ENCODE measurements around the gene RPS6KA5. TPM values are rescaled to one million over a fixed set of nuclear protein-coding genes. Genes with fewer than 3 reads are reported as not detected.
"Not testable (repeated sequence)": the region's sequence is repeated elsewhere in the genome, so short reads cannot be mapped to it uniquely, and the experiment has no call there.

RPS6KA5 gene
- total and polyA plus RNA-seq, 2 donors (not counting 1 experiment from before 2014, with no cell fraction given) = 0.59 to 2.0 TPM

DNA sequence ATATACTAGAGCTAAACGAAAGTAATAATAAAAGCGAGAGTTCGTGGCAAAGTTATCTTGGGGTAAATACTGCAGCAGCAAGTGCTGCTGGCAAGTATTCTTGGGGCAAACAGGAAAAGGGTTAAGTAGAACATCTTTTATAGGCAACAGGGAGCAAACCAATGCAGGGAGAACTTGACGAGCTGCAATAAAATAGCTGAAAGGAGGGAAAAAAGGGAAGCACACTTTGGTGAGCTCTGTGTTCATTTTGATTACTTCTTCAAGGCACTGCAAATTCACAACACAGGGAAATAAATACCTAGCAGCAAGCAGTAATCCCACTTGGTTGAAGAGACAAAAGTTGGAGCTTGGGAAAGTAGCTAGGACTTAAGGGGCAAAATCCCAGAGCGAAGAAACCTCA is 201.9 kb downstream of the RPS6KA5 start:
- H3K4me3 ChIP-seq (replicated peaks in 1 of 4; ENCODE audit: control extremely low read depth in 1 of 4, insufficient read depth in 1 of 4, low read depth in 3 of 4, low read length in 4 of 4) = peak overlapping the region; percentile 44 to 60 (median 54)
- no peaks in the 10 kb centered on the region for H4K20me1 ChIP-seq (ENCODE audit: control insufficient read depth, extremely low read depth, insufficient read depth, low read length)
- peaks cover 9% of the 10 kb centered on the region for H3K4me1 ChIP-seq (ENCODE audit: control insufficient read depth, extremely low read depth, insufficient read depth, low read length)
- no peaks in the 10 kb centered on the region for H3K9me3 ChIP-seq (ENCODE audit: control insufficient read depth, insufficient read depth, low read depth, low read length)
- no peak overlapping the region for H3K27ac ChIP-seq (ENCODE audit: insufficient read depth, low read length)
- TF ChIP-seq, protein P1, sequence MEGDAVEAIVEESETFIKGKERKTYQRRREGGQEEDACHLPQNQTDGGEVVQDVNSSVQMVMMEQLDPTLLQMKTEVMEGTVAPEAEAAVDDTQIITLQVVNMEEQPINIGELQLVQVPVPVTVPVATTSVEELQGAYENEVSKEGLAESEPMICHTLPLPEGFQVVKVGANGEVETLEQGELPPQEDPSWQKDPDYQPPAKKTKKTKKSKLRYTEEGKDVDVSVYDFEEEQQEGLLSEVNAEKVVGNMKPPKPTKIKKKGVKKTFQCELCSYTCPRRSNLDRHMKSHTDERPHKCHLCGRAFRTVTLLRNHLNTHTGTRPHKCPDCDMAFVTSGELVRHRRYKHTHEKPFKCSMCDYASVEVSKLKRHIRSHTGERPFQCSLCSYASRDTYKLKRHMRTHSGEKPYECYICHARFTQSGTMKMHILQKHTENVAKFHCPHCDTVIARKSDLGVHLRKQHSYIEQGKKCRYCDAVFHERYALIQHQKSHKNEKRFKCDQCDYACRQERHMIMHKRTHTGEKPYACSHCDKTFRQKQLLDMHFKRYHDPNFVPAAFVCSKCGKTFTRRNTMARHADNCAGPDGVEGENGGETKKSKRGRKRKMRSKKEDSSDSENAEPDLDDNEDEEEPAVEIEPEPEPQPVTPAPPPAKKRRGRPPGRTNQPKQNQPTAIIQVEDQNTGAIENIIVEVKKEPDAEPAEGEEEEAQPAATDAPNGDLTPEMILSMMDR (conservative IDR thresholded peaks at IDR 0.05 in 1 of 2, IDR thresholded peaks at IDR 0.05 in 1 of 2; ENCODE audit: low read depth in 1 of 2, low read length in 2 of 2) = no peak
- TF ChIP-seq EZH2 (IDR thresholded peaks at IDR 0.05; ENCODE audit: low read length, missing control alignments) = no peak
- peak overlapping the region; percentile 84 for H2AFZ ChIP-seq (ENCODE audit: low read length)
- no peaks in the 10 kb centered on the region for H3K27me3 ChIP-seq (ENCODE audit: control insufficient read depth, insufficient read depth, low read length)
- H3K9ac ChIP-seq (ENCODE audit: insufficient read depth, low read length) = no peak overlapping the region
- DNase-seq (ENCODE audit: low read depth in 2 of 2) = no peak
- H3K36me3 ChIP-seq (ENCODE audit: control insufficient read depth, insufficient read depth, low read length) = no peaks in the 10 kb centered on the region
- peak overlapping the region; percentile 75 for H3K4me2 ChIP-seq (ENCODE audit: extremely low read depth, insufficient read depth, low read length)
- H3K79me2 ChIP-seq (ENCODE audit: control insufficient read depth, insufficient read depth, low read length) = no peaks in the 10 kb centered on the region

- peak overlapping the region; percentile 44 to 60 (median 54) for H3K4me3 ChIP-seq (replicated peaks in 1 of 4; ENCODE audit: control extremely low read depth in 1 of 4, insufficient read depth in 1 of 4, low read depth in 3 of 4, low read length in 4 of 4)
- no peaks in the 10 kb centered on the region for H3K27me3 ChIP-seq (ENCODE audit: control insufficient read depth, insufficient read depth, low read length)
- peak overlapping the region; percentile 16 for H3K9ac ChIP-seq (ENCODE audit: insufficient read depth, low read length)
- H3K4me2 ChIP-seq (ENCODE audit: extremely low read depth, insufficient read depth, low read length) = peak overlapping the region; percentile 75
- H3K4me1 ChIP-seq (ENCODE audit: control insufficient read depth, extremely low read depth, insufficient read depth, low read length) = peaks cover 9% of the 10 kb centered on the region
- peak in 1 of 2 donors; percentile 29 for DNase-seq (ENCODE audit: low read depth in 2 of 2)
- no peaks in the 10 kb centered on the region for H3K9me3 ChIP-seq (ENCODE audit: control insufficient read depth, insufficient read depth, low read depth, low read length)
- peak overlapping the region; percentile 84 for H2AFZ ChIP-seq (ENCODE audit: low read length)
- H4K20me1 ChIP-seq (ENCODE audit: control insufficient read depth, extremely low read depth, insufficient read depth, low read length) = no peaks in the 10 kb centered on the region
- TF ChIP-seq EZH2 (IDR thresholded peaks at IDR 0.05; ENCODE audit: low read length, missing control alignments) = no peak
- TF ChIP-seq, protein P1 (conservative IDR thresholded peaks at IDR 0.05 in 1 of 2, IDR thresholded peaks at IDR 0.05 in 1 of 2; ENCODE audit: low read depth in 1 of 2, low read length in 2 of 2) = no peak
- H3K79me2 ChIP-seq (ENCODE audit: control insufficient read depth, insufficient read depth, low read length) = no peaks in the 10 kb centered on the region
- H3K36me3 ChIP-seq (ENCODE audit: control insufficient read depth, insufficient read depth, low read length) = no peaks in the 10 kb centered on the region
- H3K27ac ChIP-seq (ENCODE audit: insufficient read depth, low read length) = no peak overlapping the region
Measured at GRCh38 chr14:90857866-90858265, 202.6 kb downstream of the RPS6KA5 start.

DNA sequence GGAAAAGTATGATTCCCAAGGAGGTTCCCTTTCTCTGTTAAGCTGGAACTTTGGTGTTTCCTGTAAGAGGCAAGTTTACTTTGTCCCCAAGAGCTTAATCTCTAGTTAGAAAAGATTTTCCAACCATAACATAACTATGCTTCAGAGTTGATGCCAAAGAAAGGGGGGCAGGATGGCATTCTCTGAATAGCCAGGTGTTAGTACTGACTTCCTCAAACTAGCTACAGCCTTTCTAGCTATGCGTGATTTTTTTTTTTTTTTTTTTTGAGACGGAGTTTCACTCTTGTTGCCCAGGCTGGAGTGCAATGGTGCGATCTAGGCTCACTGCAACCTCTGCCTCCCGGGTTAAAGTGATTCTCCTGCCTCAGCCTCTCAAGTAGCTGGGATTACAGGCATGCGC is 204.3 kb downstream of the RPS6KA5 start:
- not testable (repeated sequence) for H3K36me3 ChIP-seq (ENCODE audit: control insufficient read depth, insufficient read depth, low read length); H3K9ac ChIP-seq (ENCODE audit: insufficient read depth, low read length); H3K27me3 ChIP-seq (ENCODE audit: control insufficient read depth, insufficient read depth, low read length); DNase-seq (ENCODE audit: low read depth in 2 of 2); H3K4me1 ChIP-seq (ENCODE audit: control insufficient read depth, extremely low read depth, insufficient read depth, low read length); H3K27ac ChIP-seq (ENCODE audit: insufficient read depth, low read length); H3K4me3 ChIP-seq (replicated peaks in 1 of 4; ENCODE audit: control extremely low read depth in 1 of 4, insufficient read depth in 1 of 4, low read depth in 3 of 4, low read length in 4 of 4); H4K20me1 ChIP-seq (ENCODE audit: control insufficient read depth, extremely low read depth, insufficient read depth, low read length); H3K9me3 ChIP-seq (ENCODE audit: control insufficient read depth, insufficient read depth, low read depth, low read length); H3K4me2 ChIP-seq (ENCODE audit: extremely low read depth, insufficient read depth, low read length); H2AFZ ChIP-seq (ENCODE audit: low read length); H3K79me2 ChIP-seq (ENCODE audit: control insufficient read depth, insufficient read depth, low read length)
